ENCODE data around the gene PAFAH2.

GRCh38 chr1:26017606-26018005 is 19.7 kb upstream of the PAFAH2 start:
- TF ChIP-seq CTCF (IDR thresholded peaks at IDR 0.05; ENCODE audit: low read depth, low read length, missing input control) (no peak), FOXA1 (IDR thresholded peaks at IDR 0.05) (no peak), TAF1 (conservative IDR thresholded peaks at IDR 0.05) (no peak), SP1 (IDR thresholded peaks at IDR 0.05) (no peak), REST (IDR thresholded peaks at IDR 0.05) (no peak), GABPA (IDR thresholded peaks at IDR 0.05 in 1 of 2, conservative IDR thresholded peaks at IDR 0.05 in 1 of 2) (no peak), JUND (IDR thresholded peaks at IDR 0.05) (no peak), ZBTB33 (IDR thresholded peaks at IDR 0.05) (no peak), EGR1 (IDR thresholded peaks at IDR 0.05; ENCODE audit: low read depth in 2 of 2) (no peak)

Measured in liver (tissue), 3 donors.